Hepatocyte (in vitro differentiated cells): Measurements from ENCODE around the gene MRE11. TPM values are rescaled to one million over a fixed set of nuclear protein-coding genes. Genes with fewer than 3 reads are reported as not detected.

Experiments used
- DNase-seq: peaks from one replicate; pipeline ENCODE4 v3.0.0-alpha.2; 2016; ENCODE audit warnings: low spot score
- H2AFZ ChIP-seq: fragments of 200-600 bp; sonication (generic); 2 replicates; pipeline ENCODE4 v1.6.0; 2016; ENCODE audit warnings: antibody characterized with exemption, mild to moderate bottlenecking
- H3K27ac ChIP-seq: fragments of 200-600 bp; sonication (generic); 2 replicates; pipeline ENCODE4 v1.5.1; 2016; ENCODE audit warnings: mild to moderate bottlenecking
- H3K27me3 ChIP-seq: fragments of 200-600 bp; sonication (generic); 2 replicates; pipeline ENCODE4 v1.6.1; 2016
- H3K36me3 ChIP-seq: fragments of 200-600 bp; sonication (generic); replicated peaks from 2 replicates; pipeline ENCODE4 v1.5.1; 2016; ENCODE audit warnings: low read depth; ENCODE audit not compliant: insufficient read depth
- H3K4me1 ChIP-seq: fragments of 200-600 bp; sonication (generic); 2 replicates; pipeline ENCODE4 v1.5.1; 2016; ENCODE audit warnings: mild to moderate bottlenecking, moderate library complexity; ENCODE audit not compliant: insufficient read depth
- H3K4me2 ChIP-seq: fragments of 200-600 bp; sonication (generic); 2 replicates; pipeline ENCODE4 v1.6.0; 2016
- H3K4me3 ChIP-seq: fragments of 200-600 bp; sonication (generic); 2 replicates; pipeline ENCODE4 v1.5.1; 2016; ENCODE audit warnings: mild to moderate bottlenecking
- H3K79me2 ChIP-seq: fragments of 200-600 bp; sonication (generic); 2 replicates; pipeline ENCODE4 v1.6.0; 2017; ENCODE audit warnings: mild to moderate bottlenecking
- H3K9me2 ChIP-seq: fragments of 200-600 bp; sonication (generic); replicated peaks from 2 replicates; pipeline ENCODE4 v1.6.0; 2017; ENCODE audit warnings: mild to moderate bottlenecking; ENCODE audit not compliant: insufficient read depth
- H3K9me3 ChIP-seq: fragments of 200-600 bp; sonication (generic); 2 replicates; pipeline ENCODE4 v1.5.1; 2016; ENCODE audit warnings: low read depth, mild to moderate bottlenecking
- H4K20me1 ChIP-seq: fragments of 200-600 bp; sonication (generic); 2 replicates; pipeline ENCODE4 v1.6.0; 2016; ENCODE audit warnings: mild to moderate bottlenecking; ENCODE audit not compliant: insufficient read depth, poor library complexity, severe bottlenecking
- EZH2 ChIP-seq: fragments of 200-600 bp; sonication (generic); IDR thresholded peaks from 2 replicates; pipeline ENCODE4 v1.6.1; 2016; ENCODE audit warnings: antibody characterized with exemption, mild to moderate bottlenecking, borderline replicate concordance
- EZH2phosphoT487 ChIP-seq: fragments of 200-600 bp; sonication (generic); IDR thresholded peaks from one replicate; pipeline ENCODE4 v1.6.1; 2018; ENCODE audit warnings: antibody characterized with exemption, mild to moderate bottlenecking, low read depth, moderate library complexity; ENCODE audit not compliant: unreplicated experiment, severe bottlenecking
- WGBS: methylation state at CpG from one replicate; pipeline ENCODE4 v1.1.6; 2016; ENCODE audit warnings: low lambda C conversion rate; ENCODE audit errors: missing lambda C conversion rate; 5-methylcytosine and 5-hydroxymethylcytosine counted together
- polyA plus RNA-seq: library from polyadenylated mRNA; unstranded; fragments of >200 nt; fragmentation: Nextera tagmentation; extraction: Ambion mirVana; gene quantifications from 2 replicates; pipeline ENCODE4 v1.2.1, GENCODE V29; 2016
- total RNA-seq: library from RNA; depleted of rRNA; stranded (reverse); fragments of >200 nt; gene quantifications from 2 replicates; pipeline ENCODE4 v1.2.3, GENCODE V29; 2014
- TF ChIP-seq, protein P1 (sequence below): fragments of 200-600 bp; sonication (generic); IDR thresholded peaks from 2 replicates; pipeline ENCODE4 v1.5.1; 2016; ENCODE audit warnings: antibody characterized with exemption, mild to moderate bottlenecking; ENCODE audit not compliant: poor library complexity

The MRE11 gene
- total and polyA plus RNA-seq, 2 experiments from 2014 or later: 9.4 to 17.6 TPM

GRCh38 chr11:94486068-94486467, 7.6 kb downstream of the MRE11 start:
- no peak overlapping the region for H3K27ac ChIP-seq
- no peaks in the 10 kb centered on the region for H4K20me1 ChIP-seq
- 90% methylated on average over 1 of the region's 1 CpG for WGBS
- no peak overlapping the region for H3K4me3 ChIP-seq
- no peaks in the 10 kb centered on the region for H3K9me2 ChIP-seq
- H3K79me2 ChIP-seq: peaks cover 3% of the 10 kb centered on the region
- H3K27me3 ChIP-seq: no peaks in the 10 kb centered on the region
- no peaks in the 10 kb centered on the region for H3K4me1 ChIP-seq
- H2AFZ ChIP-seq: no peak overlapping the region
- no peaks in the 10 kb centered on the region for H3K36me3 ChIP-seq
- H3K4me2 ChIP-seq: no peak overlapping the region
- no peak for DNase-seq
- TF ChIP-seq EZH2: no peak
- TF ChIP-seq, protein P1, sequence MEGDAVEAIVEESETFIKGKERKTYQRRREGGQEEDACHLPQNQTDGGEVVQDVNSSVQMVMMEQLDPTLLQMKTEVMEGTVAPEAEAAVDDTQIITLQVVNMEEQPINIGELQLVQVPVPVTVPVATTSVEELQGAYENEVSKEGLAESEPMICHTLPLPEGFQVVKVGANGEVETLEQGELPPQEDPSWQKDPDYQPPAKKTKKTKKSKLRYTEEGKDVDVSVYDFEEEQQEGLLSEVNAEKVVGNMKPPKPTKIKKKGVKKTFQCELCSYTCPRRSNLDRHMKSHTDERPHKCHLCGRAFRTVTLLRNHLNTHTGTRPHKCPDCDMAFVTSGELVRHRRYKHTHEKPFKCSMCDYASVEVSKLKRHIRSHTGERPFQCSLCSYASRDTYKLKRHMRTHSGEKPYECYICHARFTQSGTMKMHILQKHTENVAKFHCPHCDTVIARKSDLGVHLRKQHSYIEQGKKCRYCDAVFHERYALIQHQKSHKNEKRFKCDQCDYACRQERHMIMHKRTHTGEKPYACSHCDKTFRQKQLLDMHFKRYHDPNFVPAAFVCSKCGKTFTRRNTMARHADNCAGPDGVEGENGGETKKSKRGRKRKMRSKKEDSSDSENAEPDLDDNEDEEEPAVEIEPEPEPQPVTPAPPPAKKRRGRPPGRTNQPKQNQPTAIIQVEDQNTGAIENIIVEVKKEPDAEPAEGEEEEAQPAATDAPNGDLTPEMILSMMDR: no peak
- H3K9me3 ChIP-seq: no peaks in the 10 kb centered on the region

GRCh38 chr11:94481342-94481741, 12.3 kb downstream of the MRE11 start:
- no peaks in the 10 kb centered on the region for H3K4me1 ChIP-seq
- TF ChIP-seq EZH2phosphoT487: no peak
- TF ChIP-seq, protein P1: no peak
- TF ChIP-seq EZH2: no peak
- no peaks in the 10 kb centered on the region for H3K9me2 ChIP-seq
- H3K27ac ChIP-seq: no peak overlapping the region
- no peaks in the 10 kb centered on the region for H3K27me3 ChIP-seq
- H3K4me3 ChIP-seq: no peak overlapping the region
- no peak for DNase-seq
- no peak overlapping the region for H3K4me2 ChIP-seq
- no peaks in the 10 kb centered on the region for H3K79me2 ChIP-seq
- no peaks in the 10 kb centered on the region for H4K20me1 ChIP-seq
- H3K9me3 ChIP-seq: no peaks in the 10 kb centered on the region
- H2AFZ ChIP-seq: no peak overlapping the region
- no peaks in the 10 kb centered on the region for H3K36me3 ChIP-seq

DNA sequence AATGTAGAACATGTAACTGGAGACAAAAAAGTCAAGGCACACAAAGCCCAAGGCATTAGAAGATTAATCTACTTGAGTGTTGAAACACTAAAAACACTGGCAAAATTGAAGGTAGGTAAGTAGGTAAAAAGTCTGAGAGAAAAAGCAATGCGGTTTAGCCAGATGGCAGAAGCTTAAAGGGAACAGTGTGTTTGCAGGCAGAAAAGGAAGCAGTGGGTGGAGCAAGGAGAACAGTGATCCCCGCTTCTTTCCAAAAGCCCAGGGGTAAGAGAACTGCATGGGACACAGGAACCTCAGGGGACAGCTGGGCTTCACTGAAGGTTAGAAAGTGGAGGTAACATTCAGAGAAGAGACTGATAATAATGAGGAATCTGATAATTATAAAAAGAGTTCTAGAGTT, 16.0 kb downstream of the MRE11 start:
- no peak for DNase-seq
- Histone ChIP-seq H3K9me3 (no peaks in the 10 kb centered on the region), H3K9me2 (no peaks in the 10 kb centered on the region), H2AFZ (no peak overlapping the region), H3K36me3 (no peaks in the 10 kb centered on the region), H3K4me2 (no peak overlapping the region), H3K4me3 (no peak overlapping the region), H3K27me3 (no peaks in the 10 kb centered on the region), H3K27ac (no peak overlapping the region), H3K4me1 (no peaks in the 10 kb centered on the region), H3K79me2 (no peaks in the 10 kb centered on the region), H4K20me1 (no peaks in the 10 kb centered on the region)
- 87% methylated on average over 2 of the region's 2 CpGs for WGBS
- TF ChIP-seq, protein P1: no peak
- TF ChIP-seq EZH2phosphoT487 (no peak), EZH2 (no peak)
